Loucy (cell line): ENCODE data around the gene CD300A.

Source experiments
- H2AFZ ChIP-seq: fragments of 200-600 bp; sonication (generic); 2 replicates; pipeline ENCODE4 v1.6.0; 2016; ENCODE audit warnings: antibody characterized with exemption, mild to moderate bottlenecking, low read length, moderate library complexity
- H3F3A ChIP-seq: fragments of 200-600 bp; 2 replicates; pipeline ENCODE4 v1.6.0; 2016; ENCODE audit warnings: antibody characterized with exemption, low read depth, mild to moderate bottlenecking
- H3K27me3 ChIP-seq: fragments of 200-600 bp; sonication (generic); 2 replicates; pipeline ENCODE4 v1.6.1; 2014; ENCODE audit warnings: low read length, mild to moderate bottlenecking; ENCODE audit not compliant: insufficient read depth, poor library complexity, severe bottlenecking
- H3K36me3 ChIP-seq: fragments of 200-600 bp; sonication (generic); 2 replicates; pipeline ENCODE4 v1.6.1; 2016; ENCODE audit warnings: low read length; ENCODE audit not compliant: insufficient read depth
- H3K4me1 ChIP-seq: fragments of 200-600 bp; sonication (generic); 2 replicates; pipeline ENCODE4 v1.5.1; 2014; ENCODE audit warnings: low read length, mild to moderate bottlenecking; ENCODE audit not compliant: insufficient read depth, poor library complexity, severe bottlenecking
- H3K4me2 ChIP-seq: fragments of 200-600 bp; sonication (generic); 2 replicates; pipeline ENCODE4 v1.6.0; 2014; ENCODE audit warnings: antibody characterized with exemption, low read length, low read depth, mild to moderate bottlenecking; ENCODE audit not compliant: poor library complexity, severe bottlenecking
- H3K4me3 ChIP-seq: fragments of 200-600 bp; sonication (generic); 2 replicates; pipeline ENCODE4 v1.5.1; 2014; ENCODE audit warnings: low read length, mild to moderate bottlenecking, mixed read lengths; ENCODE audit not compliant: poor library complexity, severe bottlenecking
- H3K79me2 ChIP-seq: fragments of 200-600 bp; sonication (generic); 2 replicates; pipeline ENCODE4 v1.6.1; 2014; ENCODE audit warnings: low read length; ENCODE audit not compliant: insufficient read depth
- H3K9ac ChIP-seq: fragments of 200-600 bp; sonication (generic); 2 replicates; pipeline ENCODE4 v1.6.0; 2014; ENCODE audit warnings: mild to moderate bottlenecking, low read depth, low read length, moderate library complexity; ENCODE audit not compliant: poor library complexity, severe bottlenecking
- H3K9me2 ChIP-seq: fragments of 200-600 bp; sonication (generic); replicated peaks from 2 replicates; pipeline ENCODE4 v1.6.1; 2016; ENCODE audit warnings: low read depth, low read length, mixed read lengths
- H3K9me3 ChIP-seq: fragments of 200-600 bp; sonication (generic); 2 replicates; pipeline ENCODE4 v1.6.1; 2014; ENCODE audit warnings: mild to moderate bottlenecking, antibody characterized with exemption, low read length, low read depth; ENCODE audit not compliant: insufficient read depth
- H4K20me1 ChIP-seq: fragments of 200-600 bp; sonication (generic); 2 replicates; pipeline ENCODE4 v1.6.0; 2014; ENCODE audit warnings: antibody characterized with exemption, low read length, mild to moderate bottlenecking; ENCODE audit not compliant: insufficient read depth, poor library complexity, severe bottlenecking
- EZH2phosphoT487 ChIP-seq: fragments of 200-600 bp; IDR thresholded peaks from 2 replicates; pipeline ENCODE4 v1.6.1; 2018; ENCODE audit warnings: antibody characterized with exemption, mild to moderate bottlenecking, moderate library complexity, borderline replicate concordance
- TF ChIP-seq, protein P1 (sequence below): fragments of 200-600 bp; sonication (generic); conservative IDR thresholded peaks from 2 replicates; pipeline ENCODE4 v1.5.1; 2014; ENCODE audit warnings: mild to moderate bottlenecking, antibody characterized with exemption, low read length

CD300A gene

GRCh38 chr17:74466111-74466827 lies at the start of gene CD300A:
Gene CD300A, plus strand, starts transcription at chr17:74466634. Its CDS starts 70 bp downstream, at chr17:74466704.
- Histone ChIP-seq H3K27me3 (peaks cover 65% of the 10 kb centered on the region), H3K79me2 (no peaks in the 10 kb centered on the region), H3K9ac (no peak within 1 kb of the TSS), H3K36me3 (no peaks in the 10 kb centered on the region), H3F3A (0 out of 2 replicates have a peak, but pooled peaks cover 3% of the 10 kb centered on the region), H3K4me3 (no peak within 1 kb of the TSS), H3K9me2 (no peaks in the 10 kb centered on the region), H3K4me1 (peaks cover 16% of the 10 kb centered on the region), H4K20me1 (no peaks in the 10 kb centered on the region), H2AFZ (no peak within 1 kb of the TSS), H3K4me2 (no peak within 1 kb of the TSS), H3K9me3 (no peaks in the 10 kb centered on the region)
- TF ChIP-seq, protein P1, sequence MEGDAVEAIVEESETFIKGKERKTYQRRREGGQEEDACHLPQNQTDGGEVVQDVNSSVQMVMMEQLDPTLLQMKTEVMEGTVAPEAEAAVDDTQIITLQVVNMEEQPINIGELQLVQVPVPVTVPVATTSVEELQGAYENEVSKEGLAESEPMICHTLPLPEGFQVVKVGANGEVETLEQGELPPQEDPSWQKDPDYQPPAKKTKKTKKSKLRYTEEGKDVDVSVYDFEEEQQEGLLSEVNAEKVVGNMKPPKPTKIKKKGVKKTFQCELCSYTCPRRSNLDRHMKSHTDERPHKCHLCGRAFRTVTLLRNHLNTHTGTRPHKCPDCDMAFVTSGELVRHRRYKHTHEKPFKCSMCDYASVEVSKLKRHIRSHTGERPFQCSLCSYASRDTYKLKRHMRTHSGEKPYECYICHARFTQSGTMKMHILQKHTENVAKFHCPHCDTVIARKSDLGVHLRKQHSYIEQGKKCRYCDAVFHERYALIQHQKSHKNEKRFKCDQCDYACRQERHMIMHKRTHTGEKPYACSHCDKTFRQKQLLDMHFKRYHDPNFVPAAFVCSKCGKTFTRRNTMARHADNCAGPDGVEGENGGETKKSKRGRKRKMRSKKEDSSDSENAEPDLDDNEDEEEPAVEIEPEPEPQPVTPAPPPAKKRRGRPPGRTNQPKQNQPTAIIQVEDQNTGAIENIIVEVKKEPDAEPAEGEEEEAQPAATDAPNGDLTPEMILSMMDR, result no peak
- no peak for TF ChIP-seq EZH2phosphoT487

- no peak overlapping the region for H2AFZ ChIP-seq
- H3K9me2 ChIP-seq, result no peaks in the 10 kb centered on the region
- no peaks in the 10 kb centered on the region for H3F3A ChIP-seq
- H3K79me2 ChIP-seq, result no peaks in the 10 kb centered on the region
- TF ChIP-seq, protein P1, result no peak
- TF ChIP-seq EZH2phosphoT487, result no peak
- H3K27me3 ChIP-seq, result no peaks in the 10 kb centered on the region
- no peak overlapping the region for H3K4me2 ChIP-seq
- no peaks in the 10 kb centered on the region for H4K20me1 ChIP-seq
- H3K9me3 ChIP-seq, result no peaks in the 10 kb centered on the region
- no peaks in the 10 kb centered on the region for H3K36me3 ChIP-seq
- no peaks in the 10 kb centered on the region for H3K4me1 ChIP-seq
- no peak overlapping the region for H3K4me3 ChIP-seq
- no peak overlapping the region for H3K9ac ChIP-seq
These were observed 49.0 kb upstream of the CD300A start for GRCh38 chr17:74417178-74418045.

DNA sequence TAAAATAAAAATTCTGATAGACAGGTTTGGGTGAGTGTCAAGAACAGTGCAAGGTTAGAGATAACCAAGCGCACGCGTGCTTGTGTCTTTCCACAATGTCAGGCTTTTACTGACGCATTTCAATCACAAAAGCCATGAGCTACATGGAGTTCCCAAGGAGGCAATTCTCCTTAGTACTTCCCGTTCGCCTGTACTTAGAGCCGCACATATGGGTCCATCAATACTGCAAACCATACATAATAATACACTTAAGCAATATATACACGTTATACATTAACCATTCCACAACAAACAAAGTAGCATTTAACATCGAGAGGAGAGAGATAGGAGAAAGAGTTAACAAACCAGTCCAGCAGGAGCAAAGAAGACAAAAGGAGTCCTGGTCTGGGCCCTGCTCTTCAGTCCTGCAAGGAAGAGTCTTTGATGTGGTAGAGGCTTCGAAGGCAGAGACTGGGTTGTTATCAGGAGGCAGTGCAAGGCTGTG lies 46.5 kb upstream of the CD300A start:
- no peaks in the 10 kb centered on the region for H3K9me3 ChIP-seq
- H3K9me2 ChIP-seq, result no peaks in the 10 kb centered on the region
- TF ChIP-seq, protein P1, result no peak
- TF ChIP-seq EZH2phosphoT487, result no peak
- no peak overlapping the region for H3K9ac ChIP-seq
- H3F3A ChIP-seq, result no peaks in the 10 kb centered on the region
- H4K20me1 ChIP-seq, result no peaks in the 10 kb centered on the region
- no peaks in the 10 kb centered on the region for H3K4me1 ChIP-seq
- no peaks in the 10 kb centered on the region for H3K27me3 ChIP-seq
- no peak overlapping the region for H2AFZ ChIP-seq
- H3K4me2 ChIP-seq, result no peak overlapping the region
- H3K36me3 ChIP-seq, result no peaks in the 10 kb centered on the region
- H3K79me2 ChIP-seq, result no peaks in the 10 kb centered on the region
- no peak overlapping the region for H3K4me3 ChIP-seq
